ENCODE data around the gene SCN1A.

DNA sequence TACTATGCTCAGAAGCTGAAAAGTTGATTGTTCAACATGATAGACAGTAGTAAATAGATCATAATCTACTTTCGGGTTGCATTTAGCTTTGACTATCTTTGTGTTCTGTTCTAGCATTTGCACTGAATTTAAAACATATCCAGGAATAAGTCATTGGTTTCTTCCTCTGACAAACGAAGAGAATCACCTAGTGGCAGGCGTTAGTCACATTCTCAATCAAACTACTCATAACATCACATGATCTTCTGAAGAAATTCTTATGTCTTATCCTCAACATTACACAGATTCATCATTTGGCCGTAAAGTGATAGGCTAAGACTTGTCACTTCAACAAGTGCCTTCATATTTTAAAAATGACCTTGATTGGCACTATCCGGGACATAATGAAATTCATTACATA, 110.6 kb downstream of the SCN1A start:
- TF ChIP-seq POLR2AphosphoS5 (IDR thresholded peaks at IDR 0.05): no peak
- TF ChIP-seq, protein P1, sequence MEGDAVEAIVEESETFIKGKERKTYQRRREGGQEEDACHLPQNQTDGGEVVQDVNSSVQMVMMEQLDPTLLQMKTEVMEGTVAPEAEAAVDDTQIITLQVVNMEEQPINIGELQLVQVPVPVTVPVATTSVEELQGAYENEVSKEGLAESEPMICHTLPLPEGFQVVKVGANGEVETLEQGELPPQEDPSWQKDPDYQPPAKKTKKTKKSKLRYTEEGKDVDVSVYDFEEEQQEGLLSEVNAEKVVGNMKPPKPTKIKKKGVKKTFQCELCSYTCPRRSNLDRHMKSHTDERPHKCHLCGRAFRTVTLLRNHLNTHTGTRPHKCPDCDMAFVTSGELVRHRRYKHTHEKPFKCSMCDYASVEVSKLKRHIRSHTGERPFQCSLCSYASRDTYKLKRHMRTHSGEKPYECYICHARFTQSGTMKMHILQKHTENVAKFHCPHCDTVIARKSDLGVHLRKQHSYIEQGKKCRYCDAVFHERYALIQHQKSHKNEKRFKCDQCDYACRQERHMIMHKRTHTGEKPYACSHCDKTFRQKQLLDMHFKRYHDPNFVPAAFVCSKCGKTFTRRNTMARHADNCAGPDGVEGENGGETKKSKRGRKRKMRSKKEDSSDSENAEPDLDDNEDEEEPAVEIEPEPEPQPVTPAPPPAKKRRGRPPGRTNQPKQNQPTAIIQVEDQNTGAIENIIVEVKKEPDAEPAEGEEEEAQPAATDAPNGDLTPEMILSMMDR (IDR thresholded peaks at IDR 0.05): no peak

Data from upper lobe of left lung (tissue), 4 donors.